CD4-positive, alpha-beta T cell treated with Interleukin-6 for 4 hours (primary cell): ENCODE results near the gene EFNA5.
"Not testable (repeated sequence)": the region's sequence is repeated elsewhere in the genome, so short reads cannot be mapped to it uniquely, and the experiment has no call there.

Experiments
- DNase-seq: peaks from one replicate; pipeline ENCODE4 v3.0.0-alpha.2; 2020; ENCODE audit warnings: mixed read lengths

EFNA5 gene

GRCh38 chr5:107449369-107449768 lies 221.4 kb downstream of the EFNA5 start:
- no peak for DNase-seq

DNA sequence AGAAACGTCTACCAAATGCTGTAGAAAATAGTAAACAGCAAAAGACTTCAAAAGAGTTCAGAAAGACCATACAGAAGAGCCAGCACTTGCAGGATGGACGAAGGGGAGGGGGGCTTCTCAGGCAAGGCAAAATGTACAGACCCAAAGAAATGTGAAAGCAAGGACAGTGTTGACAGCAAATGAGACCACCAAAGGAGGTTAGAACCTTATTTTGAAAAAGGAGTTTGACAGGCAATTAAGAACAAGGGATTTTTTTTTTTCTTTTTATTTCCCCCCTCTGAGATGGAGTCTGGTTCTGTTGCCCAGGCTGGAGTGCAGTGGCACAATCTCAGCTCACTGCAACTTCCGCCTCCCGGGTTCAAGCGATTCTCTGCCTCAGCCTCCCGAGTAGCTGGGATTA lies 223.2 kb downstream of the EFNA5 start:
- no peak for DNase-seq

DNA sequence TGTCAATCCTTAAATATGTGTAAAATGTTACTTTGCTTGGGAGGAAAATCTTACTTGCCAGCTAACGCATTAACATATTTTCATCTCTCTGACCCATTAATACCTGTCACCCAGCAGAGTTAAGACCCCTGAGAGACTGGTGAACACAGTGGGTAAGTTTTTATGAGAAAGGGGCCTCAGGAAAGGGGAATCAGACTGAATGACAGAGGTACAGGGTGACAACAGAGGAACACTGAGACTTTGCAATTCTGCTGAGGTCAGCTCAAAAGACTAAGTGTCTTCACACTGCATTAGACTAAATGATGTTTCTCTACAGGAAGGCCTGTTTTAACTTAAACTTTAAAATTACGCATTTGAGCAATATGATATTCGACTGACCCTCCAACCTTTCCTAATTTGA lies 223.8 kb downstream of the EFNA5 start:
- DNase-seq: no peak

GRCh38 chr5:107444300-107444699 lies 226.4 kb downstream of the EFNA5 start:
- no peak for DNase-seq

- DNase-seq: no peak
Observed at GRCh38 chr5:107443897-107444296, 226.8 kb downstream of the EFNA5 start.

DNA sequence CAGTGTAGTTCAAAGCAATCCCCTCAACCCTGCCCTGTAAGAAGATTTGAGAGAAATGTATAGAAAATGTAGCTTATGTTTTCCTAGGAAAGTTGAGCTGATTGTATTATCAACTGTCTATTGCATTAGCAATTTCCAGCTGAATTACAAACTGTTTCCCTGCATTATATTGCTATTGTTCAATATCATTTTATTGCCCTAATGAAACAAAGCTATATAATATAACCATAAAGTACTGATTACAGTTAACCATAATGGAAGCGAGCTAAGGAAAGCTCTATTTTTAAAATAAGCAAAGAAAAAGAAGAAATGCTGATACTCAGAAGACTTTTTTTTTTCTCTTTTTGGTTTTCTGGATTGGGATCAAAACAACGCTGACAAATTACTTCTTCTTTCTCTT lies 228.3 kb downstream of the EFNA5 start:
- DNase-seq: no peak

DNA sequence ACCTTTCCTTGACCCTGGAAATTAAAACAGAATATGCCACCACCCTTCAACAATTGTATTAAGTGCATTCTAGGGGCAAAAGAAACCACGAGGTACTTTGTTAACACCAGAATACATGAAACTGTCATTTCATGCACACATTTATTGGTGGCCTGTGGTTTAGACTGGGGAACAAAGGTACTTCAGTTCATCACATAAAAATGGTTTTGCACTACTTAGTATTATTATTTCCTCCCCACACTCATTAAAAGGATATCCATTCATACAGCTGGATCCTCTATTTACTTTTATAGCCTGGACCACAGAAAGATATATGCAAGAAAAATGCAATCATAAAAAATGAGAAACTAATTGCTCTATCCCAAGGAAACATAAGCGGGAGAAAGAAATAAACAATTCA lies 230.9 kb downstream of the EFNA5 start:
- DNase-seq: no peak

- no peak for DNase-seq
Observed at GRCh38 chr5:107437986-107438510, 232.7 kb downstream of the EFNA5 start.

- no peak for DNase-seq
Observed at GRCh38 chr5:107437154-107437553, 233.6 kb downstream of the EFNA5 start.

DNA sequence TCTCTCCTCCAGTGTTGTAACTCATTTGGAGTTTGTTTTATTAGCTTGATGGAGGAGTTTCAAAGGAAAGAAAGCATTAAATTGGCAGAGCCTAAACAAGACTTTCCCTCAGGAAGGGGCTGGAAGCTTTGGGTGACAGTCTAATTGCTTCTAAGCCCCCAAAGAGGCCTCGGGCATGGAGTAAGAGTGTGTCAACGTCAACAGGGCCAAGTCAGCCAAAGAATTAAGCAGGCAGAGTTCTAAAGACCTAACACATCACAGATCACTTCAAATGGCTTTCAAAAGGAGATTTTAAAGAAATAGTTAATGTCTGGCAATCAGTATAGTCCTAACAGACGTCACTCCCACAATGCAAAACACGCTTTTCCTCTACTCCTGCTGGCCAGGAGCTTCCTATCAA lies 234.5 kb downstream of the EFNA5 start:
- DNase-seq: no peak

DNA sequence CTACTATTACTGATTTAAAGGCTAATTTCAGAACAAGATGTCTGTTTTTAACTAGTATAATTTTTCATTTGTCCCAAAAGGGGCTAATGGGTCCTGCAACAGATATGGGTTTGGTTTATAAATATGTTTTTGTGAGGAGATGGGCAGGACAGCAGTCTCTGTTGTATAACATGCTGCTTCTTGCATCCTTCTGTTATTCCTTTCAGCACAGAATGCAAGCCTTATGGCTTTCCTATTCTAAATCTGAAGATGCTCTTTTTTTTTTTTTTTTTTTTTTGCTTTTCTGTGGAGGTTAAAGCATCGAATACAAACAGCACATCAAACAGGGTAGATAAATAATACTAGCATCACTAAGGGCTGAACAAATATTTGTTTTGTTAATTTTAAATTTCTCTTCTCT lies 235.7 kb downstream of the EFNA5 start:
- DNase-seq: no peak

GRCh38 chr5:107433646-107434045 lies 237.1 kb downstream of the EFNA5 start:
- not testable (repeated sequence) for DNase-seq

DNA sequence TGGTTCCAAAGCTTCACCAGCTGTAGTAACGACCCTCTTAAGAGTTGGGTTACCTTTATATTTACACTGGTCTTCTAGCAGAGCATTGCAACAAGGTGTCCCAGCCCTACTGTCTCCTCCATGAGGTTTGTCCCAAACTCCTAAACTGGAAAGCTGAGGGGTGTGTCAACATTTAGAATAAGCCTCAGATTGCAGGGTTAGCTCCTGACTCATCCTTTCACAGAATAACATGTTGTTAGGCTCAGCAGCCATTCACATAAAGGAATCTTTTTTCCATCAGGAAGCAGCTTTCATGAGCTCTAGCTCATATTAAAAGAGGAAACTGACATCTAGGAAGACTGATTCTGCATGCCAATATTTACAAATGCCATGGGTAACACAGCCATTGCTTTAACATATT lies 238.7 kb downstream of the EFNA5 start:
- no peak for DNase-seq

DNA sequence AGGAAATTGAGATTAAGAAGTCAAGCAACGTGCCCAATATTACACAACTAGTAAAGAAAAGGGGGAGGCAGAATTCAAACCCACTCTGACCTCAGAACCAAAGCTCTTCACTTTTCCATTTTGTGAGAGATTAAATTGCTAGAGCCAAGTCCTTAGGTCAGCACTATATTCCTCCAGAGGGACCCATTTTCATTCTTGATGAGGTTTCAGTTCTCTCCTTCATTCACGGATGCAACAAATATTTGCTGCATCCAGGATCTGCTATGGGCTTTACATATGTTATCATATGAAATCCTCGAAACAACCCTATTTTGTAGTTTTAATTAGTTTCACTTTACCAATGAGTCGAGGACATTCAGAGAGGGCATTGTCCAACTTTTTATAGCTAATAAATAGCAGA lies 239.2 kb downstream of the EFNA5 start:
- DNase-seq: no peak

GRCh38 chr5:107430071-107430625 lies 240.6 kb downstream of the EFNA5 start:
- no peak for DNase-seq

GRCh38 chr5:107428303-107428813 lies 242.4 kb downstream of the EFNA5 start:
- no peak for DNase-seq

GRCh38 chr5:107426872-107427271 lies 243.9 kb downstream of the EFNA5 start:
- no peak for DNase-seq

GRCh38 chr5:107426209-107426608 lies 244.5 kb downstream of the EFNA5 start:
- DNase-seq: no peak

- no peak for DNase-seq
Observed at GRCh38 chr5:107425541-107426031, 245.2 kb downstream of the EFNA5 start.

DNA sequence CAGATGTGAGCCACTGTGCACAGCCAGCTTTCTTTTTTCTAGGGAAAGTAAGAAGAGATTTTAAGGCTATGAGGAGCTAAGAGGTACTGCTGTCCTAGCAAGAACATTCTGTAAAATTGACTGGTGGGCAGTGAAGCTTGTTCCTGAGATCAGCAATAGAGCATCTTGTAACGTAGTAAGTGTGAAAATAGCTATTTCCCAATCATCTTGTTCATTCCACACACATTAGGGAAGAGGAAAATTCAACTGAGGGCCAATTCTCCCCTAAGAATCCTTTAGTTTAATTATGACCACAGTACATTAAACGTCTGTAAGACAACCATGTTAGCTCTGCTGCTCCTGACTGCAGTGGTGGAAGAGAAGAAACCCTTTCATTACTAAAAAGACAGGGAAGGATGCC lies 246.2 kb downstream of the EFNA5 start:
- no peak for DNase-seq

DNA sequence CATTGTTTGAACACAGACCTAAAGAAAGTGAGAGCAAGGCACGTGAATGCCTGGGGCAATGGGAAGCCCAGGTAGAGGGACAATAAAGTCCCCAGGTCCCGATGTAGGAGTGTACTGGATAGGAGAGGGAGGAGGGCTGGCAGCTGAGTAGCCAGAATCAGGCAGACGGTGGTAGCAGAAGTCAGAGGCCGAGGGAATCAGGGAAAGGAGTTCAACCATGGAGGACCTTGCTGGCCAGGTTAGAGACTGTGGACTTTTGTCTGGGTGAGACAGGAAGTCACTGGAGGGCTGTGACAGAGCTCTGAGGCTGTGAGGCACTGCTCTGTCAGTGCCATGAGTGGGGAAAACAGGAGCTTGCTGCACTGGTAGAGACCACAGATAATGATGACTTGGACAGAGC lies 248.2 kb downstream of the EFNA5 start:
- no peak for DNase-seq

DNA sequence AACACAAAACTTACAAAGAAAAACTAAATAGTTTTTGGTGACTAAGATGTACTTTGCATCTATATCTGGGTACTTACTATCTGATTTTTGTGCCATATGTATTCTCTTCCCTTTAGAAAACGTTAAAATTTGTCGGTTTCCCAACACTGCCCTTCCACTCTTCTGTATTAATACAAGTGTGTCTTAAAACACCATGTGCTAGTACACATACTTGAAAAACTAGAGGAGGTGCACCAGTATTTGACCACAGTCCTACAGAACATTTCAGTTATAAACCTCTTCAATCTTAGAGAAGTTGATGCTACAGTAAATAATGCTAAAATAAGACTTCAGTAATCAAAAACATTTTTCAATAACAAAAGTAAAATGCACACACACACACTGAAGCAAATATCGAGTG lies 251.2 kb downstream of the EFNA5 start:
- DNase-seq: no peak

DNA sequence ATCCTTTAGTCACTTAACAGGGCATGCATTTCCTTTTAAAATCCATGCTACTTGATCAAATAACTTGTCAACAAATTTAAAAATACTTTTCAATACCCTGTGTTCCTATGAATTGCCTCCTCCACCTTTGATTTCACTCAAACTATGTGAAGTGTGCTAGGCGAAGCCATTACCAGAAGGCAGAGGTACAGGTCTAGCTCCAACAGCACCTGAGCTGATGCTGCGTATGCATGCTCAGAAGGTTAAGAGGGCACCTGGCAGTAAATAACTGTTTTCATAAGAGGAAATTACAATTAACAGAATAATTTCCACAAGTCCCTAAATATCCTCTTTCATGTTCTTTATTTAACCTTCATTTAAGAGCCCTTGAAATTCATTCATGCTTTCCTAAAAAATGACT lies 251.8 kb downstream of the EFNA5 start:
- no peak for DNase-seq

GRCh38 chr5:107418071-107418470 lies 252.7 kb downstream of the EFNA5 start:
- DNase-seq: no peak

DNA sequence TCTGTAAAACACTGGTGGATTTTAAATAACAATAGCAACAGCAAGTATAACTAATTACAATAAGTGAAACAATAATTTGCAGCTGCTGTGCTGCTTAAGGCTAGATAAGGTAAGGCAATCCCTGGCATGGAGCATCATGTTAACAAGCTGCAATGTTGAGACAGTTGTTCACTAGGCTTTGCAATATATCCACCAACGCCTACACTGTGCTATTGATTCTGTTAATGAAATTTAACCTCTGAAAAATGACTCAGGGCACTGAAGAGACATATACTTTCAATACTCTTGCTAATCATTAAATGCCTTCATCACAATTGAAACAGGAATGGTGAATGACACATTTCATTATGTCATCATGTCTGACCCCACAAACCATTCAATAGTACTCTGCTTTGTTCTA lies 255.0 kb downstream of the EFNA5 start:
- DNase-seq: no peak
